GM18517 (cell line): ENCODE measurements around the gene CMSS1.
"Not testable (repeated sequence)": the region's sequence is repeated elsewhere in the genome, so short reads cannot be mapped to it uniquely, and the experiment has no call there.

Experiments used
- ATAC-seq: cut with Tn5 transposase; IDR thresholded peaks from one replicate; pipeline ENCODE4 v1.9.1; 2021; ENCODE audit warnings: mild to moderate bottlenecking, moderate library complexity; ENCODE audit not compliant: unreplicated experiment

The CMSS1 gene

DNA sequence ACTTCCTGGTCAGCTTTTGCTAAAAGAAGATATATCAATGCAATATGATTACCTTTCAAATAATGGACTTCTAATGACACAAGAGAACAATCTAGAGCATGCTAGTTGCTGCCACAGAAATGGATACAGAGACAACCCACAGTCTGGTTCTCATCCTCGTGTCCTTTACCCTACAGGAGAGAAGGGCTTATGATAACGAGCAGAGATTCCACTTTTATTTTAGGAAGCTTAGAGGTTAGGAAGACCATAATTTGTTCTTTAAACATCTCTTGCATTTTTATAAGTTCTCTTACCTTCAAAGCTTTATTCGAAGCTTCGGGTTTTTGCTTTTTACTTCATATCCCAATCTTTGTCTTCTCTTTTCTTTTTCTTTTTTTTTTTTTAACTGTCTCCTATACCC is 257.5 kb downstream of the CMSS1 start:
- no peak for ATAC-seq

DNA sequence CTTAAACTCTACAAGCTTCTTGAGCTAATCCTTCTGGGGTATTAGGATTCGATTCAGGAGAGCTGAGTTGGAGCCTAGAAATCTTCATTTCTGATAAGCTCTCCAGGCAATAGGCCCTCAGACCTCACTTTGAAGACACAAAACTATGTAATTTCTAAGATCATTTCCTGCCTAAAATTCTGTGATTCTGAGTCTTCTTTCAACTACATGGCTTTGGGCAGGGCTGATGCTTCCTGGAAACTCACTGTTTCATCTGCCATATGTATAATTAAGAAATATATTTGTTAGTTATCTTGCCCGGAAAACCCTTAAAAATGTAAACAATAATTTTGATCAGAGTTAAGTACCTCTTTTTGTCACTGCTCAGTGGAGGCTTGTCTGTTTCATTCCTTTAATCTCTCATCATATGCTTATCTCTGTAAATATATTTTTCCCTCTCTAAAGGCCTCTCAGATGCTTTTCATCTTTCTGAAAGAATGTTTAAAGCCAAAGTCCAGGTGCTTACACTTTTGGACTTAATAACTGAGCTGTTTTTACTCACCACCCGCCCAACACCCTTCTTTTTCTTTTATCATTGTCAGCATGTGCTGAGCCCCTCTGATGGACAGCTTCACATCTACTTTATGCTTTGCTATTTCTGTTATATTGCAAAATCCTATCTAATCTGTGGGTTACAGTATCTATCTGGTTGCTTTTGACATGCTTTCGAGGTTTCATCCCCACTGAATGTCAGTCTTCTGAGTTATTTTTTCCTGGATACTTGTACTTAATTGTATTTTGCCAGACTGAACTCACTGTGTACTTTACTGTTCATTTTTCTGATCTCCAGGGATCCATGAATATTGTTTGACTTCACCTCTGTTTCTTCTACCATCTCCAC is 258.4 kb downstream of the CMSS1 start:
- ATAC-seq: no peak

DNA sequence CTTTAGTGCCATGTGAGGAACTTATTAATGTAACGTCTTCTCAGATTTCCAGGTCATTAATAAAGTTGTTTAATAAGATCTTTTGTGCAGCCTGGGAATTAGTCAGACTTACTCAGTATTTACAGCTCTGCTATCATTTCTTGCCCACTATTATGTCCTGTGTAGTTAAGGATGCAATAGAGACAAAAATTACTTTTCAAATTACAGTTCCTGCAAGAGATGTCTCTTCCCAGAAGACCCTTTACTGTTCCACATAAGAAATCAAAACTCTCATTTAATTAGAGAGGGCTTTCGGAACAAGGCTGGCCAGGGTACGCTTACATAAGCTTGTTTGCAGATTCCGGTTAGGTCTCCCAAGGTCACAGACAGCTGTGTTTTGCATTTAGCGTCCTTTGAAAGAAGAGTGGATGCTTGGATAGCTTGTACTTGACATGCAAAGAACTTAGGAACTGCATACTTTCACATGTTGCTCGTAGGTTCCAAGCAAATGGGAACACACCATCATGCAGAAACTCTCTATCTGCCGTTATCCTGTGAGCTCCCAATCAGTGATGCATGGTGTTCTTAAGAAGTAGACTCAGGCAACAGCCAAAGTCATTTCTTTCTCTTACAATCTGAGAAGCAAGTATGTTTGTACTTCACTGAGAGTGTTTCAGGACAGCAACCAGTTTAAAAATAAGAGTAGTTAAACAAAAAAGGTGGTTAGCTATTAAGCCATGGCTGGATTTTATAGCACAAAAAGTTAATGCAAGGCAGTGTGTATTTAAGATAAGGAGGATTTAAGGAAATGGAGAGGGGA is 259.3 kb downstream of the CMSS1 start:
- ATAC-seq: no peak

DNA sequence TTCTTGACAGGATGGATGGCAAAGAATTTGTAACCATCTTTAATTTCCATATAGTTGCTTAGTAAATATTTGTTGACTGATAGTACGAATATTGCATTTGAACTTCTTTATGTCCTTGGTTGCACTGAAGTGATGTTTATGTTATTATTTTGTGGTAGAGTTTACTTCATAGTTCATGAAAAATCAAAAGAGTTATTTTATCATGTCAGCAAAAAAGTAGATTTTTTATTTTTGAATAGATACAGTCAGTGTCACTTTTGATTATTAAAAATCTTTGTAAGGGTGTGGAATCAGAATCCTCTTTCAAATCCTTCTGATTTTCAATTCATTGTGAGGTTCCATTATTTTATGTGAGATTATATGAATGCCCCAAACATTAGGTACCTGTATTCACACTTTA is 261.7 kb downstream of the CMSS1 start:
- no peak for ATAC-seq

DNA sequence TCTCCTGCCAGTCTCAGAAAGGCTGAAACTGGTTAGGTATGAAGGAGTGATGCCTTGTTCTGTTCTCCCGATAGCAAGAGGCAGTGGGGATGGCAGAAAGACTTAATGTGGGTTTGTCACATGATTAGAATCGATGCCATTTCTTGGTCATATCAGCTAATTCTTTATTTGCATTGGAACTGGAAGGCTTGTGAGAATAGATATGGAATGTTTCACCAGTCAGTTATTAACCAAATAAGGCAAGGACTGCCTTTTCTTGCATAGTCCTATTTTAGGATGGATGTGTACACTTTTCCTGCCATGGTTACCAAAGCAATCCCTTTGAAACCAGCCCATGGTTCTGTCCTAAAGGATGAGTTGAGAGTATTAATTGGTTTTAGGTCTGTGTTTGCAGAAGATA is 262.9 kb downstream of the CMSS1 start:
- no peak for ATAC-seq

DNA sequence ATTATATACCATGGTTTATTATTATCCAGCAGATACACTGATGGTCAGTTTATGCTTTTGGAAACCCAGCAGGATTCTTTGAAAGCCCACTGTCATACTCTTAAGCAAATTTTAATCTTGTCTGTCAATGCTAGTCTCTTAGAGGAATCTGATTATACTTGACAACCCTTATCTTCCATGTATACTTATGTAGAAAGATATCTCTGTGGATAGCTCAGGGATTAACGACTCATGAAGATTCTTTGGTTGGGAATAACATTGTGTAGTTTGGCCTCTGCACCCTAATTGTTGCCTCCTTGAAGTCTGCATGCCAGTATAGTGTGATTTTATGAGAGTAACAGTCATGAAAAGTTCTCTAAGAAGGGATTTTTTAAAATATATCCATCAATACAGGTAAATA is 263.6 kb downstream of the CMSS1 start:
- no peak for ATAC-seq

DNA sequence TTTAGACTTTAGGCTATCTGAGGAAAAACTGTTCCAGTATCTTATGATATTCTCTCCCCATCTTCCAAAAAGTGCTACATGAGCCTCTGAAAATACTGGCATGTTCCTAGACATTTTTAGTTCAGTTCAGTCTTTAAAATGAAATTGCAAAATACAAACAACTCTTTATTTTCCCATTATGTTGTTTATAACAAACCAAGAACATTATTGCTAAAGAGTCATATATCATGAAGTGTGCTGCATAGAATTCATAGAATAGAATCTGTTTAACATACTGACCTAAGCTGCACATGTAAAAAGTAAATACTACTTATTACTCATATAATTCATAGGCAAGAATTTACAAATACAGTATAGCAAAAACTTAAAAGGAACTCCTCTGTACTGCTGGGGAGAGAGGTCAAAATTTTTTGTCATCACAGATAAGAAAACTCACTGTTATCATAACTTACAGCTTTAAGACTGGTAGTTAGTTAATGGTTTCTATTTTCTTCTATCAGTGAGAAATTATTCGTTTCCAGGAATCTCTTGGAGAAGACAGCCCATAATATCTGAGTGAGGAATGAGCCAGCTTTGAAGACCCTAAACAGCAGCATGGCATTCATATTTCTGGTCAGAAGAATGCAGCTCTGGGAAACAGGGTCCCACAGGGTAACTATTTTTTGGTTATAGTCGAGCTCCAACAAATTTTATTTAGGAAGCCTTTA is 264.5 kb downstream of the CMSS1 start:
- ATAC-seq: no peak

DNA sequence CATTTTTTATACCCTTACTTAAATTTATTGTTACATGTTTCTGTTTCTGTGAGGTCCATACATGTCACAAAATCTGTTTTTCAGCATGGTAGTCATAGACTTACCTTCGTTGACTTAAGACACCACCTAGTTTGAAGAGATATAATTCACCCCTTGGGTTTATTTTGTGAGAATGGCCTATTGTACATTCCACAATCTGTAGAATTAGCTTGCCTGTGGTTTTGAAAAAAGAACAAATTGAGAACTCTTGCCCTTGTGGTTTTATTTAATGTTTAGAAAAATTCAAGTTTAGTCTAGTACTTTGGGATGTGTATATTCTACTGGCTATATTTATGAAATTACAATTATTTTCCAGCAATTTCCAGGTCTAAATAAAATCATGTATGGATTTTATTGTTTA is 265.1 kb downstream of the CMSS1 start:
- no peak for ATAC-seq

DNA sequence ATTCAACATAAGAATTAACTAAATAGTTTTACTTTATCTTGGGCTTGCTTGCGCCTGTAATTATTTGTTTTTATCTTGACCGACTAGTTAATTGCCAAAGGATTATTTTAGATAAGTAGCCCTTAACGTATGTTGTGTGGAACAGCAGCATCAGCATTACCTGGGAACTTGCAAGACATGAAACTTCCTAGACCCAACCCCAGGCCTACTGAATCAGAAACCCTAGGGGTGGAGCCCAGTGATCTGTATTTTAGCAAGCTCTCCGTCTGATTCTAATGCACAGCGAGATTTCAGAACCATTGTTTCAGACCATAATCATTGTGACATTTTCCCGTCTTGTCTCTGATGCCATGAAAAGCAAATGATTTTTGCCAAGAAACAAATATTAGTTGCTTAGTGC is 265.5 kb downstream of the CMSS1 start:
- no peak for ATAC-seq

DNA sequence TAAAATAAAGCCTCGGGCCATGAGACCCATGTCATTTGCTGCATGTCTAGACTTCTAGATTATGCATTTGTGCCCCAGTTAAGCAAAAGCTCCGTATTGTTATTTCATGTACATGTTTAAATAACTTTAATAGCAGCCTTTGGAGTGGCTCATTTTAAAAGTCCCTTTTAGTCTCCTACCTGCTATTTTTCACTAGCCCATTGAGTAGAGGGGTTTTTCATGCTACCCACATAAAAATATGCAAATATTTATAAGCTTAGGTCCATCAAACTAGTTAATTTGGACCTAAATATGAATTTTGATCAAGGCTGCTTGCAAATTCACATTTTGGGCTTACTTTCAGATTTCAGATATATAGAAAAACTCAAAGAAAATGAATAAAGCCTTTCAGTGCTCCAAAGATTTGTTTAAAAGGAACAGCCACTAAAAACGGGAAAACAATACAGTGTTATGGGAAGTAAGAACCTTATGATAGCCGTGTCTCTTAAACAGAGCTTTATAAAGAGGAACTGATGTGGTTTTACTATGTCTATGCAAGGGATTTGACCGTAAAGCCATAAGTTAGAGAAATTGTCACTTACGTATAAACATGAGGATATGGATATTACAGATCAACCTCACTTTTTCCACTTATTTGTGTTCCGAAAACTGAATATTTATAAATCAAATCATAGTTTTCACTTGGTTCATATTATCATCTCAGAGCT is 266.6 kb downstream of the CMSS1 start:
- no peak for ATAC-seq

DNA sequence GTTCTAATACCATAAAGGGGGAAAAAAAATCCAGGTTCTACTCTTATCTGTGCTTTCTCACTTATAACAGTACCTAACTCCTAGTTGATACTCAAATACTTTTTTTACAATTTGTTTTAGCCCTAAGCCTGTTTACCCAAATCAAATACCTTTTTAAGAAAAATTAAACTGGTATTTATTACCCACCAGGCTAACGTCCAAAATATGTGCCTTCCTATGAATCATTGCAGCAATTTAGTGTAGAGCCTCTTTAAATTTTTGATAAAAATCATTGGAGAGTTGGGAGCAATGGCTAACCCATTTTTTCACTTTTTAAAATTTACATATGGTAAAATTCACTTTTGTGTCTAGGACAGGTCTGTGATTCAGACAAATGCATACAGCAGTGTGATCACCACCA is 268.7 kb downstream of the CMSS1 start:
- ATAC-seq: no peak

DNA sequence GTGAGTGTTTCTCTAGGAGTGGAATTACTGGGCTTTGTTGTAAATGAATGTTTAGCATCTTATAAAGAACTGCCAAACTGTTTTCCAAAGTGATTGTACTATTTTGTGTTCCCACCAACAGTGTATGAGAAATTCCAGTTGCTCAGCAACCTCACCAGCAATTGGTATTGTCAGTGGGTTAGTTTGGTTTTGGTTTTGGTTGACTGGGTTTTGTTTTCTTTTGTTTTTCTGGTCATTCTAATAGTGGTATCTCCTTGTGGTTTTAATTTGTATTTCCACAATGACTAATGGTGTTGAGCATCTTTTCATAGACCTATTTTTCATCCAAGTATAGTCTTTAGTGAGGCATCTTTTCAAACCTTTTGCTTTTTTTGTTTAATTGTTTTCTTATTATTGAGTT is 269.5 kb downstream of the CMSS1 start:
- ATAC-seq: peak; percentile 98

DNA sequence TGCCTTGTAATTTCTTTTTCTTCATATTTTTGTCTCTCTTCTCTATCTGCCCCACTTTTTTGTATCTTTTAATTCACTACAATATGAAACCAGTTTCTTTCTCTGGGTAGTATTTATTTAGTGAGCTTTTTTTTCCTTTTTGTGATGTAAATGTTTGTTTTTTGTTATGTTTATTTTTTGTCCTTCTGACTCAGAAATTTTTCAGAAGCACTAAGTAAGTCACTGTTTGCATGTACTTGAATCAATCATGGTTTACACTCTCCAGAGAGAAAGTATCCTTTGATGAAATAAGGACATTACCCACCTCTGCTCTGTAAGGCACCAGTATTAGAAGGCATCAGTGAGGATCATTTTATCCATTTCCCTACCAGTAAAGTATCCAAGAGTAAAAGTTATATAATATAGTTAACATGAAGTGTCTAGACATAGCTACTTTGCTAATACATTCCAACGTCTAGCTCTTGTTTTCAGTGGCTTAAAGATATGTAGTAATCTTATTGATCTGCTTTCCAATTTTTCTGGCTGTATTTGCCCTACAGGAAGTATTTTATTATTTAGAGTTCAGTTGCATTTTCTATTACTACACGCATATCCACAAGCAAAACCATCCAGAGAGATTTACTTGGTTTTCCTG is 271.2 kb downstream of the CMSS1 start:
- ATAC-seq: no peak

DNA sequence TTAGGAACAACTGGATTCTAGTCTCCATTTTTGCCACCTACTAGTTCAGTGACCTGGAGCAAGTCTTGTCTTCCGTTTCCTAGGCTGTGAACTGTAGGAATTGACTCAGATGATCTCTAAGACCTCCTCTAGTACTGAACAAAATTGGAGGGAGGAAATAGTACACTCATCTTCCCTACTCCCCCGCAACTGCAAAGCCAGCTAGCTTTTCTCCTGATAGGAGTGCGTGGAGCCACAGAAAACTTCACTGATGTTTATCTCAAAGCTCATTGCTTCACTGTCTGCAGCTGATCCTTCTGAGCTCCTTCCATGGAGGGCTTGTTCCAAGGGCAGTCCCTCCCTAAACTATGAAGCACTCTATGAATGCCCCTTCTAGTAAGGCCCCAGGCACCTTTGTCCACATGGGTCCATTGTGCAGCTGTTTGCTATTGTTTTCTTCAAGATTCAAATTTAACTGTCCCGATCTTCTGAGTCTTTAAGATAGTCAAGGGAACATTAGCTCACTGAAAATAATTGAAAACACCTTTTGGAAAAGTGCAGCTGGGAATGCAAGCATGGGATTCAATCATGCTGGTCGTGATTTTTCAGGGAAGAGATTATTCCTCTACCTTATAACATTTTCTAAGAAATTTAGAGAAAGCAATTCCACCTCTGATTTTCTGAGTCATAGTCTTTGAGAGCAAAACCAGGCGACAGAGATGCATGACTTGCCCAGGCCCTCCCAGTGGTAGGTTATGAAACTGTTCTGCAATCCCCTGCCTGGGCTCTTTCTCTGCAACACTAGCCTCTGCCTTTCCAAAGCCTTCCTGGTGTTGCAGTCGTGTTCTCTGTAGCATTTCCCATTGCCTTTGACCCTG is 272.4 kb downstream of the CMSS1 start:
- ATAC-seq: peak; percentile 50

DNA sequence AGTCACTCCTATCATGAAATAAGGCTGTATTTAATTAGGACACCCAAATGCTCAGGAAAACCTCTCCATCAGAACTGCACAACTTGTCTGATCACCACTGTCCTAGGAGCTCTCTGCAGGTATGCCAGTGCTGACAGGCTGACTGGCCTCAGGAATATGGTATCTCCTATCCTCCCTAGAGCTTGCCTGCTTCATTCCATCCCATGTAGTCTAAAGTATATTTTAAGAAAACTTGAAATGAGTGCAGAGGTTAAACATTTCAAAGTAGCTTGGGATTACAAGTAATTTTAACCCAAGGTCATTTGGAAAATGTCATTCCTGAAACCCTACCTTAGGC is 273.0 kb downstream of the CMSS1 start:
- ATAC-seq: no peak

DNA sequence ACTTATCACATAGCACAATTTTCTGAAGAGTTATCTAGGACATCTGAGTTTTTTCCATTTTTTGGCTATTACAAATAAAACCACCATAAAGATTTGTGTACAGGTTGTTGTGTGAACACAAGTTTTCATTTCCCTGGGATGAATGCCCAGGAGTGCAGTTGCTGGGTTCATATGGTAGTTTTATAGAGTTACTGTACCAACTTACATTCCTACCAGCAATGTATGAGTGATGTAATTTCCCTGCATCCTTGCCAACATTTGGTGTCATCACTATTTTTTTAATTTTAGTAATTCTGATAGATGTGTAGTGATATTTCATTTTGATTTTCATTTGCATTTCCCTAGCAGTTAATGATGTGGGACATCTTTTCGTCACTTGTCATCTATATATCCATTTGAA is 276.2 kb downstream of the CMSS1 start:
- no peak for ATAC-seq

DNA sequence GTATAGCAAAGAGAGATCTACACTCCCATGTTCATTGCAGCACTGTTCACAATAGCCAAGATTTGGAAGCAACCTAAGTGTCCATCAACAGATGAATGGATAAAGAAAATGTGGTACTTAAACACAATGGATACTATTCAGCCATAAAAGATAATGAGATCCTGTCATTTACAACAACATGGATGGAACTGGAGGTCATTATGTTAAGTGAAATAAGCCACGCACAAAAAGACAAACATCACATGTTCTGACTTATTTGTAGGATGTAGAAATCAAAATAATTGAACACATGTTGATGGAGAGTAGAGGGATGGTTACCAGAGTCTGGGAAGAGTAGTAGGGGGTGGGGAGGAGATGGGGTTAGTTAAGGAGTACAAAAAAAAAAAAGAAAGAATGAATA is 278.6 kb downstream of the CMSS1 start:
- not testable (repeated sequence) for ATAC-seq

DNA sequence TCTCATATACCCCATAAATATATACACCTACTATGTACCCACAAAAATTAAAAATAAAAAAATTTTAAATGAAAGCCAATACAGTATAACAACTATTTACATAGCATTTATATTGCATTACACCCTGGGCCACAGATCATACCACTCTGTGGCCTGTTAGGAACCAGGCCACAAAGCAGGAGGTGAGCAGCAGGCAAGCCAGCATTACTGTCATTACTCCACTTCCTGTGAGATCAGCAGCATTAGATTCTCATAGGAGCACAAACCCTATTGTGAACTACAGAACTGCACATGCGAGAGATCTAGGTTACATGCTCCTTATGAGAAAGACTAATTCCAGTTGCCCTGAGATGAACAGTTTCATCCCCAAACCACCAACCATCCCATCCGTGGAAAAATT is 279.2 kb downstream of the CMSS1 start:
- ATAC-seq: no peak

DNA sequence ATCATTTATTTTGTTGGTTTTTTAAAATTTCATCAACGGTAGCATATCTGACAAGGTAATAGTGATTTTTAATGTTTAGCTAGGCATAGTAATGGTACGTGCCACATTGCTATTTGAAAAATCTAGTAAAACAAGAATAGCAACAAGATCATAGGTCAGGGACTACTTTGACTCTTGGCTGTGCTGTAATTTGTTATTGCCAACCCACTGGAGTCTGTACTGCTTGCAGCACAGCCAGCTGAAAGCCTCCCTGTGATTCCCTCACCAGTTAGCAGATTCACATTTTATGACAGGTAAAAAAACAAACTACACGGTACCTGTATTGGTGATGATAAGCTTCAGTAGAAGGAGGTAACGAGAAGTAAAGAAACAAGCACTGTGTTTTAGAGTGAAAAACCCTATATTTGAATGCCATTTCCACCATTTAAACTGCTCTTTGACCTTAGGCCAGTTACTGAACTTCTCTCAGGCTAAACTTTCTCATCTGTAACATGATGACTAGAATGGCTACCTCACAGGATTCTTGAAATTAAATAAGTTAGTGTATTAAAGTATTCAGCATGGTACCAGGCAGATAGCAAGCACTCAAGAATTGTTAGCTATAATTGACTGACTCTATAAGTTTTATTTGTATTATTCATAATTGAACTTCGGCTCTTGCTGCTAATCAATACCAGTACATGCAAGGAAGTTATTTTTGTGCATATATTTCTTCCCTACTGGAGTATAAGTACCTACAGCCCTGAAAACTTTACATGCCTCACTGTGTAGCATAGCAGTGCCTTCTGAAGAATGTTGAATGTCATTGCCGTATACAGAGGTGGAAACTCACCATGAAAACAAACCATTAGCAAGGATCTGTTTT is 280.5 kb downstream of the CMSS1 start:
- no peak for ATAC-seq
